HG02885 (cell line): Measurements from ENCODE around the gene IGF2BP3.

Experiments
- ATAC-seq: cut with Tn5 transposase; IDR thresholded peaks from one replicate; pipeline ENCODE4 v1.9.1; 2021; ENCODE audit warnings: mild to moderate bottlenecking; ENCODE audit not compliant: unreplicated experiment, poor library complexity

The IGF2BP3 gene

DNA sequence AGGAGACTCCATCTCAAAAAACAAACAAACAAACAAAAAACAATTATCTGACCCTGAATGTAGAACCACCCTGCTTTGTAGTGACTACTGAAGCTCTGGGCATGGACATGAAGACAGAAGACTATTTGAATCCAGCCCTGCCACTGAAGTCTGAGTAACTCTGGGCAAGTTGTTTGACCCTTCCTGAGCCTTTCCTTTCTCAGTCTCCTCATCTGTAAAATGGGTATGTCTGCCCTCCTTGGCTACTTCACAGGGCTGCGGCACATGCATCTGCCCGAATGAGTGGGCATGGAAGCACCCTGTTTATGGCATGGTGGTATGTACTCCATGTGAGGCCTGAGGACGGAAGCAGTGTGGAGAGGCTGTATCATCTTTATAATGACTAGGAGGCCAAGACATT is 193.3 kb downstream of the IGF2BP3 start:
- no peak for ATAC-seq

DNA sequence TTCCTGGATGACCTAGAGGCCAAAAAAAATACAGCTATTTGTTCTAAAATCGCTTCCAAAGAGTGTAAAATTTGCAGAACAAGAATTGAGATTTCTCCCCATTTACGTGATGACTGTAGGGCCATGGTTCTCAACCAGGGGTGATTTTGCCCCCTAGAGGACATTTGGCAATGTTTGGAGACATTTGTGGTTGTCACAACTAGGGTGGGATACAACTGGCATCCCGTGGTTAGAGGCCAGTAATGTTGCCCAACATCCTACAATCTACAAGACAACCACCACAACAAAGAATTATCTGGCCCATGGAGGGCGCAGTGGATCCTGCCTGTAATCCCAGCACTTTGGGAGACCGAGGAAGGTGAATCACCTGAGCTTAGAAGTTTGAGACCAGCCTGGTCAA is 193.9 kb downstream of the IGF2BP3 start:
- ATAC-seq: no peak

DNA sequence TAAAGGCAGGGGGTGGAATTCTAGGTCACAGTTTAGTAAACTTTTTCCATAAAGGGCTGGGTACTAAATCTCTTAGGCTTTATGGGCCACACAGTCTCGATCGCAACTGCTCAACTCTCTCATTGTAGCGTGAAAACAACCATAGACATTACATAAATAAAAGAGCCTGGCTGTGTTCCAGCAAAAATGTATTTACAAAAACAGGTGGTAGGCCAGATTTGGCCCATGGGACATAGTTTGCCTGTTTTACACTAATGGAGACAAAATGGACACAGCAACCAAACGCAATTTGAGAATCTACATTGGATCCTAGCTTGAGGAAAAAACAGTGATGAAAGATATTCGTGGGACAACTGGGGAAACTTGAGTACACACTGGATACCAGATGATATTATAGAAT is 194.4 kb downstream of the IGF2BP3 start:
- ATAC-seq: no peak

DNA sequence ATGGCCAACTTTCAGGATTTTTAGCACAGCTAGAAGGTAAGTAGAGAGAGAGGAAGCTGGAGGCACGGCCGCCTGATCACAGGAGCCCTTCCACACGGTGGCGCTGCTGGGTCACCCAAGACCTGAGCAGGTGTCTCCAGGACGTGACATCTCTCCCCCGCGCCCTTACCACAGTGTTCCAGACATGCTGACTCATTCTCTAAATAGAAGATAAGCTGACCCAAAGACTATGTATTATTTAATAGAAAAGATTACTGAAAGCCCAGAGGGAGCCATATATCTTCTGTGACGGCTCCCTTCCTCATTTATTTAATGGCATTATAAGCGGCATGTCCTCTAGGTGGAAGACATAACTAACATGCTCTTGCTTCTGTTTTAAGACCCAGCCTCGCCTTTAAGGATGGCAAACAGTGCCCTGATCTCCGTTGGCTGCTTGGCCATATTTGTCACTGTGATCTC is 197.1 kb downstream of the IGF2BP3 start:
- ATAC-seq: peak; percentile 97

DNA sequence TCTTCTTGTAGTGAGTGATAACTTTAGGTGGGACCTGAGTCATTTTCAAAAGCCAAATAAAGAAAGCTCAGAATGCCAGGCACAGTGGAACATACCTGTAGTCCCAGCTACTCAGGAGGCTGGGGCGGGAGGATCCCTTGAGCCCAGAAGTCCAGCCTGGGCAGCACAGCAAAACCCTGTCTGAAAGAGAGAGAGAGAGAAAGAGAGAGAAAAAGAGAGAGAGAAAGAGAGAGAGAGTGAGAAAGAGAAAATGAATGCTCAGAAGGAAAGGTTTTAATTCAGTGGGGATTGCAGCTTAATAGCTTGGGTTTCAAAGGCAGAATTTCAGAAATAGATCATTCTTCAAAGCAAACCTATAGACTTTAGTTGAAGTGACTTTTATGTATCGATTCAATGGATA is 198.0 kb downstream of the IGF2BP3 start:
- no peak for ATAC-seq

DNA sequence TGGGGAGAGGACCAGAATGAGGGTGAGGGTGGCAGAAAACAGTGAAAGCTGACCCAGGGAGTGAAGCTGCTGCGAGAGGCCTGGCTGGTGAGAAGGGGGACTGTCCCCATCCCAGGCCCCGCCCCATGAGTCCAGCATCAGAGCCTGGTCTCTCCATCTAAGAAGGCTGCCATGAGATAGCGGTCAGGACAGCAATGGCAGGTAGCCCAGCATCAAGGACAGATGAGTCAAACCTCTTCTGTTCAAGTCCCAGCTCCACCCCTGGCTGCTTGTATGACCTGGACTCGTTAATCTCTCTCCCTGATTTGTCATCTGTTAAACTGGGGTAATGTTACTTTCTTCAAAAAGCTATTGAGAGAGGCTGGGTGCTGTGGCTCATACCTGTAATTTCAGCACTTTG is 201.5 kb downstream of the IGF2BP3 start:
- ATAC-seq: no peak

DNA sequence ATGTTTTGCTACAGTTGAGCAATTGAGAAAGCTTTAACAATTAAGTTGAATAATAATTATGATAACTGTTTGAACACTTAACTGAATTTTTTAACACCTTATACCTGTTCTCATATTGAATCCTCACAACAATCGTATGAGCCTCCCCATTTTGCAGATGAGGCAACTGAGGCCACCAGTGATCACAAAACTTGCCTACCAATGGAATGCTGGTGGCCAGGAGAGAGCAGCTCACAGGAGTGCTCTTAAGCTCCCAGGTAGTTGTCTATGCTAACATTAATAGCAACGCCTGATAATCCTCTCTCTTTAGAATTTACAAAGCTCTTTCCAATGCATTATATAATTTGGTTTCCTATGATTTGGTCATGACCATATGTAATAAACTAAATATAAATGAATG is 202.1 kb downstream of the IGF2BP3 start:
- ATAC-seq: no peak

DNA sequence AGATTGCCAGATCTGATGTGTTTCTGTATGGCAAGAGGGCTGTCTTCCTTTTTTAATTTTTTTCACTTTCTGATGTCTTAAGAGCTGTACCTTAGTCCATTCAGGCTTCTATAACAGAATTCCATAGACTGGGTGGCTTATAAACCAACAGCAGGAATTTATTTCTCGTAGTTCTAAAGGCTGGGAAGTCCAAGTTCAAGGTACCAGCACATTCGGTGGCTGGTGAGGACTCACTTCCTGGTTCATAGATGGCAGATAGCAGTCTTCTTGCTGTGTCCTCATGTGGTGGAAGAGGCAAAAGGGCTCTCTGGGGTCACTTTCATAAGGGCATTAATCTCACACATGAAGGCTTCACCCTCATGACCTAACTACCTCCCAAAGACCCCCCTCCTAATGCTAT is 202.9 kb downstream of the IGF2BP3 start:
- ATAC-seq: no peak

DNA sequence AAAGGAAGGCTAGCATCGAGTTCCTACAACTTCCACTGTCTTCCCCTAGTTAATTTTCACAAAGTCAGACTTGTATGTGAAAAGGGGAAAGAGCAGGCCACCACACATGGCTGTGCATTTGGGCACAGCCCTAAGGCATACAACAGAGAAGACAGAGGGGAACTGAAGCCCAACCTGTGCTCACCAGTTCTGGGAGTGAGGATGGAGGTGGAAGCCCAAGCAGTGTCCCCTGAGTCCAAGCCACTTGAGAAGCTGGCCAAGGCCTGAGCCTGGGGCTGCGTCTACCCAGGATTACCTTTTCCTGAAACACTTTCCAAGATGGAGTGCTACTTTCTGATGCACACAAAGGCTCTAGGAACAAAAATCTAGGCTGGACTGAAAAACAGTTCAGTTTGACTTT is 203.4 kb downstream of the IGF2BP3 start:
- ATAC-seq: no peak

DNA sequence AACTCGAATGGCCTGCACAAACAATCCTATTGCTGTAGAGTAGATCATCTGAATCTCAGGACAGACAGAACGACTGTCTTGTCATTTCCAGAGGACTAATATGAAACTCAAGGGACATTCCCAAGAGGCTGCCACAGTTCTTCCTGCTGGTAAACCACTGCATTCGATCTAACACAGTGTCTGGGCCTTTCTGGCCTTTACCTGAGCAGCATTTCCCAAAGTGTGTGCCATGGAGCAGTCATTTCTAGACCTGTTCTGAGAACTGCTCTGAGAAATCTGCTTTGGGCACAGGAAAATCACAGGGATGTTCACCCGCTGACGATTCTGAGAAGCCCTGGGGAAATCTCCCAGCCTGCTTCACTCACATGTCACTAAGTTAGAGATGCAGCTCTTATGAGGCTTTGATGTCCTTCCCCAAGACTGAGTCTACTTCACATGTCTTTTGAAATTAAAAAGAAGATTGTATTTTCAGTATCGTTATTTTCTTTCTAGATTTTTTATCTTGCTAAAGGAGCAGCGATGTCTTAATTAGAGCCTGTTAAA is 205.3 kb downstream of the IGF2BP3 start:
- peak; percentile 38 for ATAC-seq

DNA sequence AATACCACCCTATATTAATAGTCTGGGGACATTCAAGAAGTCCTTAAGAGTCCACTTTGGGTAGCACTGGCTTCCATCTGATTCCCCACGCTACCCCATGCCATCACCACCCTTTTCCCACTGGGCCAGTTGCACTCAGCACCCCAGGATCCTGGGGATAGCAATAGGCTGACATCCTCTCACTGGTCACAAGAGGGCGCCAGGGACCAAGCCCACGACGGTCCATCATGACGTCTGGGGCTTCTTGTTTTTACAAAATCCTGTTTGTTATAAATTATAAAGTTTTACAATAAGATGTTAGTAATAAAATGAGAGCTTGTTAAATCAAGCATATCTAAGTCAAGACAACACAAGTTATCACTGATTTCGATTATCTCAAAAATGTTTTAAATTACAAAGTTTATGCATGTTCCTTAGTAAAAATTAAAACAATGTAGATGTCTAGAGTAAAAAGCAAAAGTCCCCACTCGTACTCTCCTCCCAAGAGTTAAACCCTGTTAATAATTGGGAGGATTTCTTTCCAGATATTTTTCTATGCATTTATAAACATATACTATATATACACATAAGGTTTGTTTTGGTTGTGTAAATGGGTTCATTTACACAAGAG is 208.3 kb downstream of the IGF2BP3 start:
- ATAC-seq: peak; percentile 90

DNA sequence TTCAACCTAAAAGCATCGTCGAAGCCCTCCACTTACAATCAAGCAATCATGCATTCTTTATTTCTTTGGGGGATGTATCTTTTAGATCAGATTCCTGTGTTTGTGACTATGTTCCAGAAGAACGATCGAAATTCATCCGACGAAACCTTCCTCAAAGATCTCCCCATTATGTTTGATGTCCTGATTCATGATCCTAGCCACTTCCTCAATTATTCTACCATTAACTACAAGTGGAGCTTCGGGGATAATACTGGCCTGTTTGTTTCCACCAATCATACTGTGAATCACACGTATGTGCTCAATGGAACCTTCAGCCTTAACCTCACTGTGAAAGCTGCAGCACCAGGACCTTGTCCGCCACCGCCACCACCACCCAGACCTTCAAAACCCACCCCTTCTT is 209.9 kb downstream of the IGF2BP3 start:
- no peak for ATAC-seq
